Activated naive CD8-positive, alpha-beta T cell treated with anti-CD3 and anti-CD28 coated beads for 36 hours (primary cell): Measurements from ENCODE around the gene RBFOX1. TPM values are rescaled to one million over a fixed set of nuclear protein-coding genes. Genes with fewer than 3 reads are reported as not detected.

Experiments
- DNase-seq: peaks from one replicate; pipeline ENCODE4 v3.0.0; 2021
- H3K27ac Mint-ChIP-seq: one replicate; pipeline ENCODE4 v1.8.0; 2022; ENCODE audit warnings: mild to moderate bottlenecking, moderate library complexity, mixed read lengths
- H3K27me3 Mint-ChIP-seq: one replicate; pipeline ENCODE4 v1.8.0; 2022; ENCODE audit warnings: mild to moderate bottlenecking, mixed read lengths
- H3K36me3 Mint-ChIP-seq: one replicate; pipeline ENCODE4 v1.8.0; 2021; ENCODE audit warnings: mild to moderate bottlenecking, mixed read lengths
- H3K4me1 Mint-ChIP-seq: one replicate; pipeline ENCODE4 v1.8.0; 2021; ENCODE audit warnings: mixed read lengths
- H3K4me3 Mint-ChIP-seq: one replicate; pipeline ENCODE4 v1.8.0; 2022; ENCODE audit warnings: mild to moderate bottlenecking, moderate library complexity, mixed read lengths
- H3K9me3 Mint-ChIP-seq: one replicate; pipeline ENCODE4 v1.8.0; 2022; ENCODE audit warnings: mixed read lengths
- total RNA-seq, 2 experiments: library from RNA; stranded (reverse); gene quantifications; one replicate each; pipeline ENCODE4 v1.2.3, GENCODE V29; 2021

The RBFOX1 gene
- total RNA-seq, 2 experiments from 2014 or later, result not detected

DNA sequence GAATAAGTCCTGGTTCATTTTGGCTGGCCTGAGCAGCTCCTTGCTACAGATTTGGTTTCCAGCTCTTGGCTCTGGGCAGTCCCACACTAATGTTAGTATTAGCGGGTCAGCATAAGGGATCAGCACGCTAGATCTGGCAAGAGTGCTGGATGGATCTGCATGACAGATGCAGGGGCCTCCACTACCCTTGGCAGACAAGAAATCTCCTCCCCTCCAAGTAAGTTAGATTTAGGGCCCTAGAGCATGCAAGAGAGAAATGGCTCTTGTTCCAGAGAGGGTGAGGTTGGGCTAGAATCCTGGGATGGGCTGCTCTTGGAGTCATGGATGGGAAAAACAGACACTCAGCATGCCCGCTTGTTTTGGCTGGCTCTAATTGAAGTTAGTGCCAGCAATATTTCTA lies 414.3 kb downstream of the RBFOX1 start:
- H3K36me3 Mint-ChIP-seq, result no peaks in the 10 kb centered on the region
- H3K9me3 Mint-ChIP-seq, result peaks cover 2% of the 10 kb centered on the region
- no peak overlapping the region for H3K4me3 Mint-ChIP-seq
- no peaks in the 10 kb centered on the region for H3K27me3 Mint-ChIP-seq
- no peak overlapping the region for H3K27ac Mint-ChIP-seq
- no peak for DNase-seq
- no peaks in the 10 kb centered on the region for H3K4me1 Mint-ChIP-seq

DNA sequence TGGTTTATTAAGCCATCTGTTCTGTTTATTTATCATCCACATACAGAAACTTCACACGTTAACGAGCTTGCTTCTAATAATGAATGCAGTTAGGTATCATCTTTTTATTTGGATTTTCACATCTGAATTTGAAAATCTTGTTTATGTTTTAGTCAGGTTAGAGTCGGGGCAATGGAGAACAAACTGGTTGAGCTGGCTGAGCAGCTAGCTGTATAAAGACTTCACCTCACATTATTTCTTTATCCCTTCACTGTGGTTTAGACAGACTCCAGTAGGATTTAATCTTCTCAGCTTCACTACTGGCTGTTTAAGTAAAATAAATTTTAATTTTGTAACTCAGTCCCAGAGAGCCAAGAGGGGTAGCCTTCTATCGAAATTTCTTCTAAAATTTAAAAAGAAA lies 415.9 kb downstream of the RBFOX1 start:
- no peaks in the 10 kb centered on the region for H3K36me3 Mint-ChIP-seq
- no peaks in the 10 kb centered on the region for H3K9me3 Mint-ChIP-seq

DNA sequence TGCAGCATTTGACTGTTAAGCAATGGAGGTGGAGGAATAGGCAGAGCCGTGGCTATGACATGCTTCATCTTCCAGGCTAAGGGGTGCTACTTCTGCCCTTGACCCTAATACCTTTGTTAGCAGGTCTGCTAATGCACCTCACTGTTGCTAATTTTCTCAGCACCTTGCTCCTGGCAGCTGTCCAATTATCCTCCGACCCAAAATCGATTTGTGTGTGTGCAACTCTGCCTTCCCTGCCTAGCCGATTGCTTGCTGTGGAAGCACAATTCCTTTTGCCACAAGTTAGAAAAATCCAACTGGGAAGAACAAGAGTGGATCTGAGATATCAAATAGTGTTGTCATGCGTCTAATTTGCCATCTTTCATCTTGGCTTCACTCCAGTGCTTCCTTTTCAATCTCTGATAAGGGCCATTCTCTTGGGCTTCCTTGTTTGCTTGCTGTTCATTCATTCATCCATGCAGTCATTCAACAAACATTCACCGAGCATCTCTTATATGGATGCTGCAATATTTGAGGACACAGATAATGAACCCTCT lies 422.8 kb downstream of the RBFOX1 start:
- no peak overlapping the region for H3K27ac Mint-ChIP-seq
- H3K4me3 Mint-ChIP-seq, result no peak overlapping the region
- peaks cover 2% of the 10 kb centered on the region for H3K9me3 Mint-ChIP-seq
- H3K4me1 Mint-ChIP-seq, result no peaks in the 10 kb centered on the region
- no peaks in the 10 kb centered on the region for H3K36me3 Mint-ChIP-seq
- no peaks in the 10 kb centered on the region for H3K27me3 Mint-ChIP-seq
- DNase-seq, result no peak

More for the DNA sequence above, 415.9 kb downstream of the RBFOX1 start:
- Mint-ChIP-seq H3K4me3 (no peak overlapping the region), H3K27me3 (no peaks in the 10 kb centered on the region), H3K4me1 (no peaks in the 10 kb centered on the region), H3K27ac (no peak overlapping the region)
- no peak for DNase-seq
